HG02943 (cell line): ENCODE results near the gene FMN1.

ENCODE experiments used
- ATAC-seq: cut with Tn5 transposase; IDR thresholded peaks from one replicate; pipeline ENCODE4 v1.9.1; 2021; ENCODE audit warnings: mild to moderate bottlenecking, low read depth, moderate library complexity; ENCODE audit not compliant: unreplicated experiment

FMN1 gene

GRCh38 chr15:32763295-32763694, 431.2 kb downstream of the FMN1 start:
- no peak for ATAC-seq

- no peak for ATAC-seq
These were observed 437.1 kb downstream of the FMN1 start for GRCh38 chr15:32757426-32757825.

GRCh38 chr15:32750979-32751378, 443.5 kb downstream of the FMN1 start:
- ATAC-seq: no peak

DNA sequence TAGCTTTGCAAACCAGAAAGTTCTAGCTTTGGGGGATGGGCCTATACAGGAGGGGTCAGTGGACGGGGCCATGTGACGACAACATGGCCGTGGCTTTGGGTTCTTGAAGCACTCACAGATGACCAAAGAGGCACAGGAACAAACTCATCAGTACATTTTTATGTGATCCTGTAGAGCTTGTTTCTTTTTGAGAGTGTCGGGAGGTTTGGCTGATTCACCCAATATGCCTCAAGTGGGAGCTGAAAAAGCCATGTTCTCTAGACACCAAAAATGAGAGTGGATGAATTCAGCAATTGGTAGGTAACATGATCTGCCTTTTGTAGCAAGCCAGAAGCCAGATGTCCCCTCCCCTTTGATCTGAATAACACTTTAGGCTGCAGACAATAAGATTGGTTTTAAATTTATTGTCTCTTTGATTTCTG, 446.6 kb downstream of the FMN1 start:
- no peak for ATAC-seq

DNA sequence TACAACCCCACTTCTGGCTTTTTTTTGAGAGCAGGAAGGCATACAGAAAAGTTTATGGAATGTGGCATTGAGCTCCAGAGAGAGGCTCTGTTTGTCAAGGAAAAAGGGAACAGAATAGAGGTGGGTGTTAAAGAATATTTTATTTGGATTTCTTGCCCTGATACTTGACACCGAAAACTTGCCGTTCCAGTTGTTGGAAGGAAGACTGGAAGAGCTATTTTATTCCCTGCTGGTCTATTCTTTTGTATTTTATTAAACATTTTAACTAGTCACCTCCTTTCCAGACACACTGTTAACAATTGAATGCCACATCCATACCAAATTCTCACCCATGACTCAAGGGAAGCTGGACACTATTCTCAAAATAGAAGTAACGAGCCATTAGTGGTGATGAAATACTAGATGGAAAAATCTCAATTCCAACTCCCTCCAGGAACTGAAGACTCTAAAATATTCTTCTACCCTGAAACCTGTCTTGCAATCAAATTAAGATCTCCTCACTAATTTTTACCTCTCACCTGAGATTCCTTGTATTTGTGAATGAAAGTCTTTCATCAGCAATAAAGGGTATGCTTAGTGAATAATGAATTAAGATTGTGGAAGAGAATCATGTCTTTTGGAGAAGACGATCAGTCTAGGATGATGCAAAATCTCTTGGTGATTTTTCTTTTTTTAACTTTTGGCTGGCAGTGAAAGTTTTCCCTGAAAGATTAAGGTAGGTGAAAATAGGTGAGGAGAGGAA, 448.2 kb downstream of the FMN1 start:
- ATAC-seq: no peak

GRCh38 chr15:32743411-32744140, 450.9 kb downstream of the FMN1 start:
- no peak for ATAC-seq

GRCh38 chr15:32739522-32740063, 454.9 kb downstream of the FMN1 start:
- ATAC-seq: no peak

- ATAC-seq: no peak
These were observed 455.8 kb downstream of the FMN1 start for GRCh38 chr15:32738666-32739065.

GRCh38 chr15:32737304-32737703, 457.2 kb downstream of the FMN1 start:
- ATAC-seq: no peak

GRCh38 chr15:32736701-32737061, 457.8 kb downstream of the FMN1 start:
- ATAC-seq: no peak

DNA sequence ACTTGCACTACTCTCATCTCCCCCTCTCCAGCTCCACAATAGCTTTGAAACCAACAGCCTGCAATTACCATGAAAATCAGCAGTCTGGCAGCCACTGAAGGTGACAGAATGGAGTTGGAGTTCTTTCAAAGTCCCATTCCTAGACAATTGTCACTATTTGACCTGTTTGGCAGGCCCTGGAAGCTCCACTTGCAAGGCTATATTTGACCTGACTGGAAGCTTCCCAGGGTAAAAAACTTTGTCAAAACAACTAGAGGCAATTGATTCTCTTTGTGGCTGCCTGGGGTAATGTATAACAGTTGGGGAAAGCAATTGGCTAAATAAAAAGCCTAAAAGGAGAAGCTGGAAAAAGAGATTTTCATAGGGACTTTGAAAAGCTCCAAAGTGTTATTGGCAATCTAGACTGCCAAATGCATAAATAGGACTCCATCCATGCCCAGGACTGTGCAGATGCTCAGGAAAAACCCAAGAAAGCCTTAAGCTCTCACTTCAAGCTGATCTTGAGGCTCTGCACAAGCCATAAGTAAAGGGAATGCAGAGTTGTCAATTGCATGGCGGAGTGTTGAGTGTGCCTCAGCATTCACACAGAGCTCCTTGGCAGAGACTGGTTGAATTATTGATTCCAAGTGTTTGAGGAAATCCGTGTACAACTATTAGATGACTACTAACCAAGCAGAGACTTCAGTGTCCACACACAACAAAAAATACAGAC, 458.4 kb downstream of the FMN1 start:
- ATAC-seq: no peak

DNA sequence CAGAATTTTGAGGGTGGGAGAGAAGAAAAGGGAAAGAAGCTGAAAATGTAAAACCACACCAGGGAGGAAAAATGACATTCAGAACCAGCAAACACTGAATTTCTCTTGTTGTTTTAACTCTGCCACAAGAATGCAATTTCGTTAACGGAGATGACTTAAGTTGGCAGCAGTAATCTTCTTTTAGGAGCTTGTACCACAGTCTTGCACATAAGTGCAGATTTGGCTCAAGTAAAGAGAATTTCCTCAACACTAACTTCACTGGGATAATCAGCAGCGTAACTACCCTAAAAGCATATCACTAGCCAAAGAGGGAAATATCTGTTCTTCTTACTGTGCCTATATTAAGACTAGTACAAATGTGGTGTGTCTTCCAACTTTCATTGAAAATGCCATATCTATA, 461.2 kb downstream of the FMN1 start:
- ATAC-seq: no peak

DNA sequence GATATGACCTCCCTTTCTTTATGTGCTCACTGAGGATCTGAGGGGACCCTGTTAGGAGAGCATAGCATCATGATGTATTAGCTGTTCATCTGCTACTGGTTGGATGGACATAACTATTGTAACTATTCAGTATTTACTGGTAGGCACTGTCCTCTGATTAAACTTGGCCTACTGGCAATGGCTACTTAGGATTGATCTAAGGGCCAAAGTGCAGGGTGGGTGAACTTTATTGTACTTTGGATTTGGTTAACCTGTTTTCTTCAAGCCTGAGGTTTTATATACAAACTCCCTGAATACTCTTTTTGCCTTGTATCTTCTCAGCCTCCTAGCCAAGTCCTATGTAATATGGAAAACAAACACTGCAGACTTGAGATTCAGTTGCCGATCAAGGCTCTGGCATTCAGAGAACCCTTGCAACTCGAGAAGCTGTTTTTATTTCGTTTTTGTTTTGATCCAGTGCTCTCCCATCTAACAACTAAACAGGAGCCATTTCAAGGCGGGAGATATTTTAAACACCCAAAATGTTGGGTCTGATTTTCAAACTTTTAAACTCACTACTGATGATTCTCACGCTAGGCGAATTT, 461.8 kb downstream of the FMN1 start:
- ATAC-seq: no peak

GRCh38 chr15:32730677-32731654, 463.5 kb downstream of the FMN1 start:
- ATAC-seq: no peak

DNA sequence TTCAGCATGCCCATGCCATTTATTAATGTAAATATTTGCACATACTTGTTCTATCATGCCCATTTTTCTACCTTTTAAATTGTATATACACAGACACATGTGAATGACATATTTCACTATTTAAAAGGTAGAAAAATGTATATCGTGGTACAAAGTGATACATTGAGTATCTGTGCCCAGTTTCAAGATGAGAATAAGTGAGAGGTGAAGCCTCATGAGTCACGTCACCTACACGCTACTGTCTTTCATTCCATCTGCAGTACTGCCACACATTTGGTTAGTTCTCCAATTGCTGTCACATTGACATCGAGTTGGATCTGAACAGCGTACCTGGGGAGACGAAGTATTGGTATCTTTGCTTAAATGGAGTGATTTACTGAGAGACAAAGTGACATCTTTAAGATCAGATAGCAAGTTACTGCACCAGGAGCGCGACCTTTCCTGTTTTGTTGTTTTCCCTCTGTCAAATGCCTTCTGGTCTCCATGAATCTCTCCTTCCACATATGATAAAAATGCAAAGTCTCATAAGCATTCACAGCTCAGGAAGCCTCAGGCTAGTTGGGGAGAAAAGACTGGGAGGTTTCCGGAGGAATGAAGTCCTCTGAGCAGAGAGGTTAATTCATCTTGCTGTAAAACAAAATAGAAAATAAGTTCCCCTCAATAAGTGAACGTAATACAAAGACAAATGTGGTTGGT, 464.7 kb downstream of the FMN1 start:
- no peak for ATAC-seq

GRCh38 chr15:32723171-32723948, 471.2 kb downstream of the FMN1 start:
- peak; percentile 76 for ATAC-seq

DNA sequence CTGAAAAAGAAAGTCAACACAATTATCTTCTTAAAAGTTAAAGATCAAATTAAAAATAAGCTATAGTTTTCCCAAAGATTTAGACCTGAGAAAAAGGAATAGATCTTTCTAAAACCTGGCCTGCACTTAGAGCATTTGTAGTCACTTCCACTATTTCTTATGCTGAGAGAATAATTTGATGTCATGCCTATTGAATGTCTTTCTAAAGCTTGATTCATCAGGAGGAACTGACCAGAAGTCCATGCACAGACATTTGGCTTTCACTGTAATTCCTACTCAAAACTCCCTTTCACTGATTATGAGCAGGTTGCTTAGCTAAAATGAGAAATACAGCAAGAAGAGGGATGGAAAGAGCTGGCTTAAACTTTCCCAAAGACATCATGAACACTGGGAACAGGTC, 472.4 kb downstream of the FMN1 start:
- ATAC-seq: no peak

DNA sequence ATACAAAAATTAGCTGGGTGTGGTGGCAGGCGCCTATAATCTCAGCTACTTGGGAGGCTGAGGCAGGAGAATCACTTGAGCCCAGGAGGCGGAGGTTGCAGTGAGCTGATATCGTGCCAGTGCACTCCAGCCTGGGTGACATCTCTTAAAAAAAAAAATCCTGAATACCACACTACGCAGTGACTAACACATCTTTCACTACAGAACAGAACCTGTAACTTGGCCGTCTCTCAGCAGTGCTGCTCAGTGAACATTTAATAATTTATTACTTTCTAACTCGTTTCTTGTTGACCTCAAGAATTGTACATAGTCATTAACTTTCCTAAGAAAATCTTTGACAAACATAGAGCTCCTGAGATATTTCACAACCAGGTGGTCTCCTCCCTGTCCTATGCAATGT, 472.9 kb downstream of the FMN1 start:
- no peak for ATAC-seq
